Suprapubic skin (tissue), 4 donors: ENCODE results near the gene MCM3.

Experiments
- CTCF ChIP-seq, 2 donors: fragments of 200-600 bp in 1 of 2; fragments of 450-650 bp in 1 of 2; sonication (generic) in 1 of 2; IDR thresholded peaks; one replicate each; pipeline ENCODE4 v1.5.1; 2016 to 2019; ENCODE audit warnings: antibody characterized with exemption in 2 of 2, mild to moderate bottlenecking in 1 of 2, moderate library complexity in 1 of 2
- EP300 ChIP-seq: sonication (generic); formaldehyde crosslinking; IDR thresholded peaks from one replicate; pipeline ENCODE4 v1.6.1; 2017; ENCODE audit warnings: antibody characterized with exemption
- POLR2A ChIP-seq, 2 donors: fragments of 450-650 bp; IDR thresholded peaks; one replicate each; pipeline ENCODE4 v1.6.1; 2017; ENCODE audit warnings: antibody characterized with exemption in 2 of 2, mild to moderate bottlenecking in 2 of 2, moderate library complexity in 2 of 2
- POLR2AphosphoS5 ChIP-seq, 3 donors: sonication (generic); formaldehyde crosslinking; IDR thresholded peaks; one replicate each; pipeline ENCODE4 v1.6.1; 2017; ENCODE audit warnings: antibody characterized with exemption in 3 of 3

- TF ChIP-seq POLR2A (IDR thresholded peaks at IDR 0.05) (no peak), CTCF (IDR thresholded peaks at IDR 0.05) (no peak), POLR2AphosphoS5 (IDR thresholded peaks at IDR 0.05) (no peak), EP300 (no peak)
These were observed 53.0 kb downstream of the MCM3 start for GRCh38 chr6:52231406-52232127.
